IMR-90 (cell line): ENCODE results near the gene GRK5. TPM values are rescaled to one million over a fixed set of nuclear protein-coding genes. Genes with fewer than 3 reads are reported as not detected.

ENCODE experiments used
- ATAC-seq: fragments of 200-7000 bp; cut with Tn5 transposase; 2 replicates; pipeline ENCODE4 v1.9.1; 2020; ENCODE audit warnings: low read depth, mild to moderate bottlenecking, moderate library complexity
- BruUV-seq: library from RNA; stranded (reverse); fragments of 400-500 nt; replicated peaks from 2 replicates; lab custom pipeline; 2021; lab: Mats Ljungman, UMichigan
- CTCF ChIA-PET: fragments of 300-600 bp; formaldehyde crosslinking; extraction: SDS; loops from one replicate; lab custom pipeline; 2021; ENCODE audit warnings: antibody characterized with exemption; lab: Yijun Ruan, JAX
- POLR2A ChIA-PET: fragments of 300-600 bp; sonication (Branson Sonifier 250); formaldehyde crosslinking; loops from one replicate; lab custom pipeline; 2022; ENCODE audit warnings: antibody characterized with exemption; ENCODE audit not compliant: unreplicated experiment; lab: Charles Lee
- DNase-seq: peaks from one replicate; pipeline ENCODE4 v3.0.0; 2013
- H2AFZ ChIP-seq: replicated peaks from 2 replicates; pipeline ENCODE3; 2013; ENCODE audit warnings: low read length, mild to moderate bottlenecking; ENCODE audit not compliant: poor library complexity
- H2AK5ac ChIP-seq: 2 replicates; pipeline ENCODE4 v1.6.1; 2013; ENCODE audit warnings: low read depth, low read length, inconsistent platforms
- H2AK9ac ChIP-seq: replicated peaks from 2 replicates; pipeline ENCODE3; 2013; ENCODE audit warnings: mild to moderate bottlenecking, low read depth, low read length, moderate library complexity; ENCODE audit not compliant: poor library complexity
- H2BK120ac ChIP-seq: 2 replicates; pipeline ENCODE4 v1.6.1; 2013; ENCODE audit warnings: low read depth, low read length, inconsistent platforms
- H2BK15ac ChIP-seq: 3 replicates; pipeline ENCODE4 v1.6.1; 2013; ENCODE audit warnings: low read depth, low read length, inconsistent platforms
- H2BK20ac ChIP-seq: 2 replicates; pipeline ENCODE4 v1.6.1; 2013; ENCODE audit warnings: low read depth, mild to moderate bottlenecking, inconsistent platforms, low read length, moderate library complexity
- H2BK5ac ChIP-seq: 2 replicates; pipeline ENCODE4 v1.6.1; 2013; ENCODE audit warnings: mild to moderate bottlenecking, low read depth, low read length, inconsistent platforms; ENCODE audit not compliant: poor library complexity, severe bottlenecking
- H3K14ac ChIP-seq: replicated peaks from 2 replicates; pipeline ENCODE4 v1.6.1; 2013; ENCODE audit warnings: low read depth, low read length, inconsistent platforms
- H3K18ac ChIP-seq: 2 replicates; pipeline ENCODE4 v1.6.1; 2013; ENCODE audit warnings: low read depth, low read length, control low read depth
- H3K23ac ChIP-seq: 2 replicates; pipeline ENCODE4 v1.6.1; 2013; ENCODE audit warnings: low read depth, low read length, inconsistent platforms
- H3K27ac ChIP-seq: 2 replicates; pipeline ENCODE4 v1.5.1; 2013; ENCODE audit warnings: mild to moderate bottlenecking, control low read depth, low read length; ENCODE audit not compliant: insufficient read depth
- H3K27me3 ChIP-seq: 2 replicates; pipeline ENCODE4 v1.6.1; 2013; ENCODE audit warnings: low read length; ENCODE audit not compliant: control insufficient read depth, insufficient read depth
- H3K36me3 ChIP-seq: 2 replicates; pipeline ENCODE4 v1.6.1; 2013; ENCODE audit warnings: low read length, mixed read lengths; ENCODE audit not compliant: control insufficient read depth, insufficient read depth
- H3K4ac ChIP-seq: 2 replicates; pipeline ENCODE4 v1.6.1; 2013; ENCODE audit warnings: low read depth, low read length, inconsistent platforms
- H3K4me1 ChIP-seq: 2 replicates; pipeline ENCODE4 v1.6.1; 2013; ENCODE audit warnings: low read length, mixed read lengths; ENCODE audit not compliant: control insufficient read depth, insufficient read depth
- H3K4me2 ChIP-seq: 2 replicates; pipeline ENCODE4 v1.6.1; 2013; ENCODE audit warnings: low read depth, mild to moderate bottlenecking, control low read depth, low read length, moderate library complexity
- H3K4me3 ChIP-seq: 2 replicates; pipeline ENCODE4 v1.5.1; 2013; ENCODE audit warnings: low read depth, mild to moderate bottlenecking, control low read depth, low read length, moderate library complexity; ENCODE audit not compliant: insufficient read depth
- H3K56ac ChIP-seq: 2 replicates; pipeline ENCODE4 v1.6.1; 2013; ENCODE audit warnings: low read length, inconsistent platforms; ENCODE audit not compliant: insufficient read depth; ENCODE audit errors: extremely low read depth
- H3K79me1 ChIP-seq, 2 experiments: 2 replicates each; pipeline ENCODE4 v1.6.1; 2013; ENCODE audit warnings: low read length in 2 of 2, inconsistent platforms in 1 of 2, low read depth in 1 of 2
- H3K9ac ChIP-seq: 2 replicates; pipeline ENCODE4 v1.6.1; 2013; ENCODE audit warnings: low read depth, low read length, control low read depth
- H3K9me1 ChIP-seq: 2 replicates; pipeline ENCODE4 v1.6.1; 2013; ENCODE audit warnings: low read length, inconsistent platforms; ENCODE audit not compliant: insufficient read depth
- H3K9me3 ChIP-seq: 2 replicates; pipeline ENCODE4 v1.6.1; 2013; ENCODE audit warnings: low read length; ENCODE audit not compliant: control insufficient read depth, insufficient read depth
- H4K20me1 ChIP-seq: 2 replicates; pipeline ENCODE4 v1.6.1; 2013; ENCODE audit warnings: low read length, inconsistent platforms; ENCODE audit not compliant: insufficient read depth
- H4K5ac ChIP-seq: 2 replicates; pipeline ENCODE4 v1.6.1; 2013; ENCODE audit warnings: mild to moderate bottlenecking, low read depth, low read length, control low read depth
- H4K8ac ChIP-seq, 2 experiments: 2 replicates each; pipeline ENCODE4 v1.6.1; 2013; ENCODE audit warnings: low read depth in 2 of 2, low read length in 2 of 2, control low read depth in 1 of 2, inconsistent platforms in 1 of 2
- H4K91ac ChIP-seq: 2 replicates; pipeline ENCODE4 v1.6.1; 2013; ENCODE audit warnings: low read depth, low read length, inconsistent platforms; ENCODE audit not compliant: insufficient read depth
- BHLHE40 ChIP-seq: fragments of 150-350 bp; IDR thresholded peaks from 2 replicates; pipeline ENCODE4 v1.6.1; 2016; ENCODE audit warnings: mild to moderate bottlenecking, low read depth, low read length
- CEBPB ChIP-seq: IDR thresholded peaks from 2 replicates; pipeline ENCODE4 v1.6.1; 2012; ENCODE audit warnings: low read depth, low read length, improper control_type of control experiment
- CHD1 ChIP-seq: IDR thresholded peaks from 2 replicates; pipeline ENCODE4 v1.6.1; 2012; ENCODE audit warnings: low read depth, low read length, improper control_type of control experiment
- FOS ChIP-seq: fragments of 150-350 bp; IDR thresholded peaks from 2 replicates; pipeline ENCODE4 v1.6.1; 2016; ENCODE audit warnings: low read depth, low read length
- MAFK ChIP-seq: IDR thresholded peaks from 2 replicates; pipeline ENCODE4 v1.6.1; 2012; ENCODE audit warnings: low read depth, low read length, improper control_type of control experiment
- MAZ ChIP-seq: IDR thresholded peaks from 2 replicates; pipeline ENCODE4 v1.6.1; 2012; ENCODE audit warnings: low read depth, mild to moderate bottlenecking, low read length, improper control_type of control experiment, moderate library complexity, borderline replicate concordance
- MXI1 ChIP-seq: IDR thresholded peaks from 2 replicates; pipeline ENCODE4 v1.6.1; 2012; ENCODE audit warnings: low read depth, mild to moderate bottlenecking, low read length, moderate library complexity, borderline replicate concordance
- NFE2L2 ChIP-seq: fragments of 150-350 bp; IDR thresholded peaks from 2 replicates; pipeline ENCODE4 v1.6.1; 2016; ENCODE audit warnings: low read depth, mild to moderate bottlenecking, low read length
- POLR2A ChIP-seq: IDR thresholded peaks from 2 replicates; pipeline ENCODE4 v1.6.1; 2012; ENCODE audit warnings: mild to moderate bottlenecking, low read depth, low read length
- RAD21 ChIP-seq: IDR thresholded peaks from 2 replicates; pipeline ENCODE4 v1.6.1; 2012; ENCODE audit warnings: low read length, improper control_type of control experiment
- RCOR1 ChIP-seq: IDR thresholded peaks from 2 replicates; pipeline ENCODE4 v1.6.1; 2012; ENCODE audit warnings: mild to moderate bottlenecking, low read length, improper control_type of control experiment; ENCODE audit not compliant: insufficient replicate concordance
- RFX5 ChIP-seq: IDR thresholded peaks from 2 replicates; pipeline ENCODE4 v1.8.0; 2012; ENCODE audit warnings: low read depth, mild to moderate bottlenecking, low read length, moderate library complexity
- SMC3 ChIP-seq: fragments of 150-350 bp; IDR thresholded peaks from 2 replicates; pipeline ENCODE4 v1.6.1; 2016; ENCODE audit warnings: low read depth, mild to moderate bottlenecking, antibody characterized with exemption, low read length, moderate library complexity
- WGBS, 2 experiments: methylation state at CpG; one replicate each; pipeline versions ENCODE4 v1.1.5 to v1.1.7; 2013; ENCODE audit warnings: missing lambda C conversion rate in 2 of 2; ENCODE audit not compliant: insufficient read length in 1 of 2; ENCODE audit errors: extremely low coverage in 2 of 2; 5-methylcytosine and 5-hydroxymethylcytosine counted together
- dilution Hi-C: fragments of 300-500 bp; cut with HindIII; formaldehyde crosslinking; loops from one replicate; pipeline ENCODE4 v1.14.3; 2018; ENCODE audit warnings: low sequenced_read_pairs; ENCODE audit not compliant: unreplicated experiment
- in situ Hi-C: fragments of 300-500 bp; cut with MboI; formaldehyde crosslinking; loops from 3 replicates; pipeline ENCODE4 v1.14.3; 2019; ENCODE audit warnings: low sequenced_read_pairs, inconsistent platforms, mixed read lengths
- intact Hi-C: fragments of 100-400 bp; cut with micrococcal nuclease; formaldehyde crosslinking; loops from 2 replicates; pipeline ENCODE4 v1.10.0; 2022
- polyA plus RNA-seq, 3 experiments: library from polyadenylated mRNA; depleted of rRNA; stranded (reverse); fragments of >200 nt; gene quantifications; 2 replicates each; pipeline ENCODE4 v1.2.3, GENCODE V29; 2012; ENCODE audit warnings: low replicate concordance in 1 of 3
- total RNA-seq: library from RNA; depleted of rRNA; stranded (reverse); fragments of >200 nt; gene quantifications from 2 replicates; pipeline ENCODE4 v1.2.3, GENCODE V29; 2012
- TF ChIP-seq, protein P1 (sequence below): fragments of 150-350 bp; IDR thresholded peaks from 2 replicates; pipeline ENCODE4 v1.6.1; 2016; ENCODE audit warnings: low read depth, mild to moderate bottlenecking, low read length, moderate library complexity, borderline replicate concordance
- TF ChIP-seq, protein P2 (sequence below): conservative IDR thresholded peaks from 2 replicates; pipeline ENCODE4 v1.5.1; 2012; ENCODE audit warnings: mild to moderate bottlenecking, low read depth, low read length, improper control_type of control experiment
- TF ChIP-seq, protein P3 (sequence below): fragments of 150-350 bp; IDR thresholded peaks from 2 replicates; pipeline ENCODE4 v1.6.1; 2017; ENCODE audit warnings: mild to moderate bottlenecking, antibody characterized with exemption, low read length, low read depth

Gene GRK5
- total and polyA plus RNA-seq, 2 of the 4 experiments (the other 2 are of a cell fraction) = 12.9 to 16.3 TPM

DNA sequence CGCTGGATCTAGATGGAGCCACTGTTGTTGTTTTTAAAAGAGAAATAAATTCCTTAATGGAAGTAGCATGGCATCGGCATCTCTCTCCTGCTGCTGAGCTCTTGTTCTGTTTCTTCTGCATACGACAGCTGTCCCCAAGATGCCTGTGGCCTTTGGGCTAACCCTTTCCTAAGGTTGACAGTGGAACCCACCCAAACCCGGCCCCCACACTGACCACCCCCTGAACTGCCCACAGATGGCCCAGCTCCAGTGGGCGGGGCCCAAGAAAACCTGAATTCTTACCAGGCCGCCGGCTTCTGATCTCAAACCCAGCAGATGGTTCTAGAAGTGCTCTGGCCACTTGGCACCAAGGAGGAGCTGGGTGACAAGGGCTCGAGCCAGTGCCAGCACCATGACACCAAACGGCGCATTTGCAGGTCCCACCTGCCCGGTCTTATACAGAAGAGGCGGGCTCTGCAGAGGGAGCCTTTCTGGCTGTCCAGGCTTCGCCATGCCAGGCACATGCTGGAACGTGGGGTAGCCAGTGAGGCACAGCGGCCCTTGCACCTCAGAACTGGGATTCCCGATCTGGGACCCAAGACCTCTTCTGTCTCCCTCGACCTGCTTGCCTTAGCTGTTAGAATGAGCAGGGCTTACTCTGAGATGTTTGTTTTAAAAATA is 252.4 kb downstream of the GRK5 start:
- Histone ChIP-seq H2BK120ac (no peak overlapping the region), H2AK5ac (no peak overlapping the region), H2BK15ac (no peak overlapping the region), H3K4ac (no peak overlapping the region), H3K14ac (no peak overlapping the region), H4K91ac (no peak overlapping the region), H3K56ac (no peak overlapping the region), H4K8ac (no peak overlapping the region), H3K4me2 (no peak overlapping the region), H3K18ac (no peak overlapping the region), H3K9me3 (peaks cover 3% of the 10 kb centered on the region; the same call in 1 of the 2 replicates), H3K27ac (no peak overlapping the region), H3K4me3 (no peak overlapping the region), H2AK9ac (no peak overlapping the region), H4K5ac (no peak overlapping the region), H3K9ac (no peak overlapping the region), H3K9me1 (no peaks in the 10 kb centered on the region; the same call in 1 of the 2 replicates), H3K27me3 (peaks cover 6% of the 10 kb centered on the region), H3K79me1 (no peaks in the 10 kb centered on the region), H3K4me1 (no peaks in the 10 kb centered on the region), H2BK20ac (no peak overlapping the region), H2AFZ (no peak overlapping the region), H4K20me1 (no peaks in the 10 kb centered on the region), H2BK5ac (no peak overlapping the region), H3K36me3 (peaks cover 37% of the 10 kb centered on the region), H3K23ac (no peak overlapping the region)
- dilution Hi-C loops (no loop called here), in situ Hi-C loops (no loop called here), intact Hi-C loops (no loop called here)
- ChIA-PET POLR2A (no interaction called here), CTCF (no interaction called here)
- no TSS peak for BruUV-seq
- TF ChIP-seq SMC3 (no peak), RFX5 (no peak), CEBPB (no peak), RAD21 (no peak), RCOR1 (no peak), MXI1 (no peak), MAFK (no peak), POLR2A (no peak), CHD1 (no peak), BHLHE40 (no peak), NFE2L2 (no peak), MAZ (no peak), FOS (no peak)
- TF ChIP-seq, protein P1, sequence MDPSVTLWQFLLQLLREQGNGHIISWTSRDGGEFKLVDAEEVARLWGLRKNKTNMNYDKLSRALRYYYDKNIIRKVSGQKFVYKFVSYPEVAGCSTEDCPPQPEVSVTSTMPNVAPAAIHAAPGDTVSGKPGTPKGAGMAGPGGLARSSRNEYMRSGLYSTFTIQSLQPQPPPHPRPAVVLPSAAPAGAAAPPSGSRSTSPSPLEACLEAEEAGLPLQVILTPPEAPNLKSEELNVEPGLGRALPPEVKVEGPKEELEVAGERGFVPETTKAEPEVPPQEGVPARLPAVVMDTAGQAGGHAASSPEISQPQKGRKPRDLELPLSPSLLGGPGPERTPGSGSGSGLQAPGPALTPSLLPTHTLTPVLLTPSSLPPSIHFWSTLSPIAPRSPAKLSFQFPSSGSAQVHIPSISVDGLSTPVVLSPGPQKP = no peak
- TF ChIP-seq, protein P2, sequence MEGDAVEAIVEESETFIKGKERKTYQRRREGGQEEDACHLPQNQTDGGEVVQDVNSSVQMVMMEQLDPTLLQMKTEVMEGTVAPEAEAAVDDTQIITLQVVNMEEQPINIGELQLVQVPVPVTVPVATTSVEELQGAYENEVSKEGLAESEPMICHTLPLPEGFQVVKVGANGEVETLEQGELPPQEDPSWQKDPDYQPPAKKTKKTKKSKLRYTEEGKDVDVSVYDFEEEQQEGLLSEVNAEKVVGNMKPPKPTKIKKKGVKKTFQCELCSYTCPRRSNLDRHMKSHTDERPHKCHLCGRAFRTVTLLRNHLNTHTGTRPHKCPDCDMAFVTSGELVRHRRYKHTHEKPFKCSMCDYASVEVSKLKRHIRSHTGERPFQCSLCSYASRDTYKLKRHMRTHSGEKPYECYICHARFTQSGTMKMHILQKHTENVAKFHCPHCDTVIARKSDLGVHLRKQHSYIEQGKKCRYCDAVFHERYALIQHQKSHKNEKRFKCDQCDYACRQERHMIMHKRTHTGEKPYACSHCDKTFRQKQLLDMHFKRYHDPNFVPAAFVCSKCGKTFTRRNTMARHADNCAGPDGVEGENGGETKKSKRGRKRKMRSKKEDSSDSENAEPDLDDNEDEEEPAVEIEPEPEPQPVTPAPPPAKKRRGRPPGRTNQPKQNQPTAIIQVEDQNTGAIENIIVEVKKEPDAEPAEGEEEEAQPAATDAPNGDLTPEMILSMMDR = no peak
- TF ChIP-seq, protein P3, sequence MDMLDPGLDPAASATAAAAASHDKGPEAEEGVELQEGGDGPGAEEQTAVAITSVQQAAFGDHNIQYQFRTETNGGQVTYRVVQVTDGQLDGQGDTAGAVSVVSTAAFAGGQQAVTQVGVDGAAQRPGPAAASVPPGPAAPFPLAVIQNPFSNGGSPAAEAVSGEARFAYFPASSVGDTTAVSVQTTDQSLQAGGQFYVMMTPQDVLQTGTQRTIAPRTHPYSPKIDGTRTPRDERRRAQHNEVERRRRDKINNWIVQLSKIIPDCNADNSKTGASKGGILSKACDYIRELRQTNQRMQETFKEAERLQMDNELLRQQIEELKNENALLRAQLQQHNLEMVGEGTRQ = no peak
- ATAC-seq (no peak), DNase-seq (no peak)
- 86% methylated on average over 5 of the region's 17 CpGs; no CpG with 5 or more reads in 1 of the 2 experiments for WGBS, 2 experiments
